A673 (cell line): ENCODE results near the gene SF3B3. TPM values are rescaled to one million over a fixed set of nuclear protein-coding genes. Genes with fewer than 3 reads are reported as not detected.

Experiments
- BruUV-seq: library from RNA; stranded (reverse); fragments of 400-500 nt; replicated peaks from 2 replicates; lab custom pipeline; 2021; lab: Mats Ljungman, UMichigan
- CTCF ChIA-PET: fragments of 300-600 bp; sonication (Branson Sonifier 250); formaldehyde crosslinking; loops from one replicate; lab custom pipeline; 2022; ENCODE audit warnings: antibody characterized with exemption; lab: Charles Lee
- POLR2A ChIA-PET: fragments of 300-600 bp; sonication (Branson Sonifier 250); formaldehyde crosslinking; loops from one replicate; lab custom pipeline; 2022; ENCODE audit warnings: antibody characterized with exemption; ENCODE audit not compliant: low non-redundant PET; lab: Charles Lee
- DNase-seq: peaks from one replicate; pipeline ENCODE4 v3.0.0-alpha.2; 2015; ENCODE audit warnings: low spot score
- H3K27ac ChIP-seq: fragments of 200-600 bp; sonication (generic); 2 replicates; pipeline ENCODE4 v1.5.1; 2016; ENCODE audit warnings: mixed run types, low read depth, mild to moderate bottlenecking, mixed read lengths, antibody characterized with exemption, low read length; ENCODE audit not compliant: poor library complexity, severe bottlenecking
- H3K27me3 ChIP-seq: fragments of 200-600 bp; sonication (generic); replicated peaks from 2 replicates; pipeline ENCODE4 v1.6.1; 2017; ENCODE audit warnings: mixed run types, low read depth, mild to moderate bottlenecking, mixed read lengths, antibody characterized with exemption, low read length; ENCODE audit not compliant: insufficient read depth, poor library complexity
- H3K36me3 ChIP-seq: fragments of 200-600 bp; sonication (generic); 2 replicates; pipeline ENCODE4 v1.6.1; 2016; ENCODE audit warnings: mixed run types, mild to moderate bottlenecking, mixed read lengths, antibody characterized with exemption, low read length; ENCODE audit not compliant: insufficient read depth, poor library complexity, severe bottlenecking
- H3K4me1 ChIP-seq: fragments of 200-600 bp; sonication (generic); 2 replicates; pipeline ENCODE4 v1.6.1; 2017; ENCODE audit warnings: mixed run types, mild to moderate bottlenecking, mixed read lengths, antibody characterized with exemption, low read length; ENCODE audit not compliant: insufficient read depth, poor library complexity, severe bottlenecking
- H3K4me3 ChIP-seq: fragments of 200-600 bp; sonication (generic); 2 replicates; pipeline ENCODE4 v1.5.1; 2016; ENCODE audit warnings: low read depth, mixed run types, mild to moderate bottlenecking, mixed read lengths, low read length; ENCODE audit not compliant: poor library complexity, severe bottlenecking
- H3K9me3 ChIP-seq: fragments of 200-600 bp; sonication (generic); 2 replicates; pipeline ENCODE4 v1.6.1; 2016; ENCODE audit warnings: mixed run types, low read depth, mild to moderate bottlenecking, mixed read lengths, antibody characterized with exemption, low read length; ENCODE audit not compliant: poor library complexity, severe bottlenecking
- EZH2 ChIP-seq: fragments of 200-600 bp; sonication (generic); IDR thresholded peaks from 2 replicates; pipeline ENCODE4 v1.6.1; 2017; ENCODE audit warnings: borderline replicate concordance, low read depth, mild to moderate bottlenecking, mixed read lengths, antibody characterized with exemption, low read length; ENCODE audit not compliant: poor library complexity, severe bottlenecking
- intact Hi-C: fragments of 100-400 bp; cut with micrococcal nuclease; formaldehyde crosslinking; loops from one replicate; pipeline ENCODE4 v1.10.0; 2022; ENCODE audit not compliant: unreplicated experiment
- total RNA-seq: library from RNA; stranded (reverse); gene quantifications from 2 replicates; pipeline ENCODE4 v1.2.3, GENCODE V29; 2021
- TF ChIP-seq, protein P1 (sequence below): fragments of 300-800, 200-600 bp; sonication (generic); conservative IDR thresholded peaks from 2 replicates; pipeline ENCODE4 v1.5.1; 2017; ENCODE audit warnings: low read depth, mild to moderate bottlenecking, antibody characterized with exemption, low read length, moderate library complexity, mixed read lengths

SF3B3 gene
- total RNA-seq, 1 experiment from 2014 or later = 571 TPM

GRCh38 chr16:70510216-70510615 is 13.4 kb upstream of the SF3B3 start:
- peaks cover 54% of the 10 kb centered on the region for H3K36me3 ChIP-seq
- CTCF ChIA-PET = no interaction called here

DNA sequence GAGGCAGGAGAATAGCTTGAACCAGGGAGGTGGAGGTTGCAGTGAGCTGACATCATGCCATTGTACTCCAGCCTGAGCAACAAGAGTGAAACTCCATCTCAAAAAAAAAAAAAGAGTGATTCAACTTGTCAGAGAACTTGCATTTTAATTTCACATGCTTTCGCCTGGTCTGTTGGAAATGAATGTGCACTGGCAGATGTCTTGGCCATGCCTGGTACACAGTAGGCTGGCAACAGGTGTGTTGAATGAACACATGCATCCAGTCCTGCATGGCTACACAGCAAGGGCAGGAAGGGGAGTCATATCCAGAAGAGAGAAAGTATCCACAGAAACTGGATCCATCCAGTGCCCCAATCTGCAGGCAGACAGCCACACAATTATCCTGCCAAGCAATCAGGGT is 11.8 kb upstream of the SF3B3 start:
- no peak for DNase-seq
- intact Hi-C loops = no loop called here
- Histone ChIP-seq H3K4me1 (no peaks in the 10 kb centered on the region), H3K27ac (no peak overlapping the region), H3K9me3 (no peaks in the 10 kb centered on the region), H3K4me3 (no peak overlapping the region), H3K27me3 (no peaks in the 10 kb centered on the region), H3K36me3 (peaks cover 55% of the 10 kb centered on the region)
- BruUV-seq = no TSS peak
- CTCF ChIA-PET = no interaction called here
- TF ChIP-seq, protein P1, sequence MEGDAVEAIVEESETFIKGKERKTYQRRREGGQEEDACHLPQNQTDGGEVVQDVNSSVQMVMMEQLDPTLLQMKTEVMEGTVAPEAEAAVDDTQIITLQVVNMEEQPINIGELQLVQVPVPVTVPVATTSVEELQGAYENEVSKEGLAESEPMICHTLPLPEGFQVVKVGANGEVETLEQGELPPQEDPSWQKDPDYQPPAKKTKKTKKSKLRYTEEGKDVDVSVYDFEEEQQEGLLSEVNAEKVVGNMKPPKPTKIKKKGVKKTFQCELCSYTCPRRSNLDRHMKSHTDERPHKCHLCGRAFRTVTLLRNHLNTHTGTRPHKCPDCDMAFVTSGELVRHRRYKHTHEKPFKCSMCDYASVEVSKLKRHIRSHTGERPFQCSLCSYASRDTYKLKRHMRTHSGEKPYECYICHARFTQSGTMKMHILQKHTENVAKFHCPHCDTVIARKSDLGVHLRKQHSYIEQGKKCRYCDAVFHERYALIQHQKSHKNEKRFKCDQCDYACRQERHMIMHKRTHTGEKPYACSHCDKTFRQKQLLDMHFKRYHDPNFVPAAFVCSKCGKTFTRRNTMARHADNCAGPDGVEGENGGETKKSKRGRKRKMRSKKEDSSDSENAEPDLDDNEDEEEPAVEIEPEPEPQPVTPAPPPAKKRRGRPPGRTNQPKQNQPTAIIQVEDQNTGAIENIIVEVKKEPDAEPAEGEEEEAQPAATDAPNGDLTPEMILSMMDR = no peak
- TF ChIP-seq EZH2 = no peak
- POLR2A ChIA-PET = no interaction called here

More at GRCh38 chr16:70510216-70510615, 13.4 kb upstream of the SF3B3 start:
- H3K4me3 ChIP-seq = no peak overlapping the region
- no peak for TF ChIP-seq EZH2
- TF ChIP-seq, protein P1 = no peak
- H3K4me1 ChIP-seq = no peaks in the 10 kb centered on the region
- DNase-seq = no peak
- intact Hi-C loops = no loop called here
- no peak overlapping the region for H3K27ac ChIP-seq
- H3K9me3 ChIP-seq = no peaks in the 10 kb centered on the region
- BruUV-seq = no TSS peak
- POLR2A ChIA-PET = no interaction called here
- no peaks in the 10 kb centered on the region for H3K27me3 ChIP-seq

GRCh38 chr16:70512456-70512855 is 11.2 kb upstream of the SF3B3 start:
- no peaks in the 10 kb centered on the region for H3K4me1 ChIP-seq
- intact Hi-C loops = no loop called here
- ChIA-PET CTCF (no interaction called here), POLR2A (no interaction called here)
- H3K4me3 ChIP-seq = no peak overlapping the region
- TF ChIP-seq, protein P1 = no peak
- no peak for TF ChIP-seq EZH2
- H3K27ac ChIP-seq = no peak overlapping the region
- no peaks in the 10 kb centered on the region for H3K9me3 ChIP-seq
- BruUV-seq = no TSS peak
- H3K36me3 ChIP-seq = peaks cover 57% of the 10 kb centered on the region
- no peaks in the 10 kb centered on the region for H3K27me3 ChIP-seq
- DNase-seq = no peak
